GM12873 (cell line): Measurements from ENCODE around the gene KCND2.

Source experiments
- TF ChIP-seq, protein P1 (sequence below): IDR thresholded peaks from 2 replicates; pipeline ENCODE4 v1.5.1; 2012; ENCODE audit warnings: low read depth, mild to moderate bottlenecking, moderate library complexity, low read length, control low read depth; ENCODE audit not compliant: insufficient read depth; ENCODE audit errors: missing control alignments

KCND2 gene

DNA sequence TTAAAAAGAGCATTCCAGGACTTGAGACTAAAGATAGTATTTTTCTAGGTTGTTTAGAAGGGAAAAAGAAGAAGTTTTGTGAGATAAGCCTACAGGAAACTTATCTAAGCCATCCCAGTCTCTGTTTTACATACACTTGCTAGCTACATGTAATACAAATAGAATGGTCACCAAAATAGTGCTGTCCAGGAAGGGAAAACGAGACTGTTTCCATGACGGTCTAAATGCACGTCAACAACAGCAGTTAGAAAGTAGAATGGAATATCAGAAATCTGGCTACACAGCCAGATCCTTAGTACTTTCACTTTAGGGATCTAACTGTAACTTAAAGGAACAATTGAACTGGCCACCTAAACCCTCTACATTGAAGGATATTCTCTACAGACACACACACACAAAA lies 467.4 kb downstream of the KCND2 start:
- TF ChIP-seq, protein P1, sequence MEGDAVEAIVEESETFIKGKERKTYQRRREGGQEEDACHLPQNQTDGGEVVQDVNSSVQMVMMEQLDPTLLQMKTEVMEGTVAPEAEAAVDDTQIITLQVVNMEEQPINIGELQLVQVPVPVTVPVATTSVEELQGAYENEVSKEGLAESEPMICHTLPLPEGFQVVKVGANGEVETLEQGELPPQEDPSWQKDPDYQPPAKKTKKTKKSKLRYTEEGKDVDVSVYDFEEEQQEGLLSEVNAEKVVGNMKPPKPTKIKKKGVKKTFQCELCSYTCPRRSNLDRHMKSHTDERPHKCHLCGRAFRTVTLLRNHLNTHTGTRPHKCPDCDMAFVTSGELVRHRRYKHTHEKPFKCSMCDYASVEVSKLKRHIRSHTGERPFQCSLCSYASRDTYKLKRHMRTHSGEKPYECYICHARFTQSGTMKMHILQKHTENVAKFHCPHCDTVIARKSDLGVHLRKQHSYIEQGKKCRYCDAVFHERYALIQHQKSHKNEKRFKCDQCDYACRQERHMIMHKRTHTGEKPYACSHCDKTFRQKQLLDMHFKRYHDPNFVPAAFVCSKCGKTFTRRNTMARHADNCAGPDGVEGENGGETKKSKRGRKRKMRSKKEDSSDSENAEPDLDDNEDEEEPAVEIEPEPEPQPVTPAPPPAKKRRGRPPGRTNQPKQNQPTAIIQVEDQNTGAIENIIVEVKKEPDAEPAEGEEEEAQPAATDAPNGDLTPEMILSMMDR, result no peak

DNA sequence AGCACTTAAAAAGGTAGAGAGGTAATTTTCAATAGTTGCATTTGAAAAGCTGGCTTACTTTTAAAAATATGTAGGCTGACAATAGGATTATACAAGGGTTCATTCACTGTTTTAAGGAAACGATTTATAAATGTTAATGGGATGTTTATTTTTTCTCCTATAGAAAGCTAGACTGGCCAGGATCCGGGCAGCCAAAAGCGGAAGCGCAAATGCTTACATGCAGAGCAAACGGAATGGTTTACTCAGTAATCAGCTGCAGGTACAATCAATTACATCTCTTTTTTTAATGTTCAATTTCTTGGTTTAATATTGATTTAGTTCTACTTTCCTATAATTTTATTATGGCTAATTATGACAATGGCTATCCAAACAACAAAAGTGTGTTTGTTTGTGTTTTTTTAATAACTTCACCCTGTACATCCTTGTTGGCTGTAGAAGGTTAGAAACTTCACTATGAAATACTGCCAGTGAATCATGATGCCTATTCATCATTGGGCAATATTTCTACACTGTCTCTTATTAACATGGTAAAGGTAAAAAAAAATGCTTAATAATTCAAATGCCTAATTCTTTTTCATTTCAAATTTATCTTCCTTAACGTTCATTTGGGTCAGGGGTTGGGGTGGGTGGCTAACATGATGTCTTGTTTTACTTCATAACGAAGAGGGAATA lies 468.5 kb downstream of the KCND2 start:
- TF ChIP-seq, protein P1, result no peak

DNA sequence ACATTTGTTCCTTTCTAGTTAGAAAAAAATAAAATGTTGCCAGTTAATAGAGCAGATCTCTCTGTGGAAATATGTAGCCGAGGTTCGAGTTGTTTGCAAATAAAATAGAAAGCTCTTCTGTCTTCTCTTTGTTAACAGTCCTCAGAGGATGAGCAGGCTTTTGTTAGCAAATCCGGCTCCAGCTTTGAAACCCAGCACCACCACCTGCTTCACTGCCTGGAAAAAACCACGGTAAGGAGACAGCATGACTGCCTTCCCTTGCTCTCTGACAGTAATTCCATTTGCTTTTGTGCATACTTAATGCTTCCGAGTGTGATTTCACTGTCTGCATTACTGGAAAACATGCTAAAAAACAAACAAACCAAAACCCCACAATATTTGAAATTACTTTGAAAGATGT lies 469.4 kb downstream of the KCND2 start:
- TF ChIP-seq, protein P1, result no peak

GRCh38 chr7:120743128-120743527 lies 470.2 kb downstream of the KCND2 start:
- TF ChIP-seq, protein P1, result no peak

- TF ChIP-seq, protein P1, result no peak
Observed at GRCh38 chr7:120760050-120760449, 487.1 kb downstream of the KCND2 start.

DNA sequence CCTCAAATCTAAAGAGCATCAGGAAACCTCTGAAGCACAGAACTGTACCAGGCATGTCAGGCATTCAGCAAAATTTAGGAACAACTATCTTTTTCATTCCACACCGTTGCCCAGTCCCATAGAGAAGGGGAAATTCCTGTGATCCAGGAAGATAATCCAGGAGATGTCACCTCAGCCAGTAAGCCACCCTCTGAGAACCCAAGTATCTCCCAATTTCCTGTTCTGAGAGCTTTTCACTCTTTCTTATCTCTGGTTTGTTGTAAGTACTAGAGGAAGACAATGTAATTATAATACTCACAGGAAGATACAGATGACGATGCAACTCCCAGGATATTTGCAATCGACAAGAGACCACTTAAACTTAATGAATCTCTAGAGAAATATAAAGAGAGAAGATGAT lies 487.9 kb downstream of the KCND2 start:
- TF ChIP-seq, protein P1, result no peak

GRCh38 chr7:120770206-120770605 lies 497.2 kb downstream of the KCND2 start:
- TF ChIP-seq, protein P1, result no peak
